Kidney (tissue), 22 donors: ENCODE results near the gene C2orf15. TPM values are rescaled to one million over a fixed set of nuclear protein-coding genes. Genes with fewer than 3 reads are reported as not detected.

Experiments
- DNase-seq, 5 donors: peaks; one replicate each; pipeline ENCODE4 v3.0.0-alpha.2; 2013 to 2020
- FAIRE-seq: peaks from 2 replicates; lab custom pipeline; 2012; peaks lifted over from hg19 to GRCh38; lab: Jason Lieb, UNC
- H3K27ac ChIP-seq, 2 donors: one replicate each; pipeline ENCODE4 v1.7.0; 2013; ENCODE audit warnings: low read depth in 2 of 2, low read length in 2 of 2, inconsistent platforms in 1 of 2
- H3K27me3 ChIP-seq: one replicate; pipeline ENCODE4 v1.7.1; 2013; ENCODE audit warnings: low read length, inconsistent platforms; ENCODE audit not compliant: control insufficient read depth, insufficient read depth
- H3K36me3 ChIP-seq, 3 donors: one replicate each; pipeline versions ENCODE4 v1.7.0 to v1.7.1; 2013; ENCODE audit warnings: low read length in 3 of 3, control low read depth in 1 of 3, inconsistent platforms in 1 of 3; ENCODE audit not compliant: insufficient read depth in 3 of 3, control insufficient read depth in 2 of 3
- H3K4me1 ChIP-seq, 3 donors: one replicate each; pipeline versions ENCODE4 v1.7.0 to v1.7.1; 2013; ENCODE audit warnings: low read length in 3 of 3, inconsistent platforms in 1 of 3, low read depth in 1 of 3; ENCODE audit not compliant: control insufficient read depth in 2 of 3, insufficient read depth in 2 of 3
- H3K4me3 ChIP-seq, 3 donors: one replicate each; pipeline versions ENCODE4 v1.7.0 to v1.8.1; 2013; ENCODE audit warnings: low read length in 3 of 3, control low read depth in 1 of 3, inconsistent platforms in 1 of 3
- H3K9ac ChIP-seq, 3 donors: one replicate each; pipeline versions ENCODE4 v1.7.0 to v1.7.1; 2013; ENCODE audit warnings: low read length in 3 of 3, control low read depth in 1 of 3, inconsistent platforms in 1 of 3
- H3K9me3 ChIP-seq, 3 donors: one replicate each; pipeline versions ENCODE4 v1.7.0 to v1.7.1; 2013; ENCODE audit warnings: low read length in 3 of 3, control low read depth in 1 of 3, inconsistent platforms in 1 of 3; ENCODE audit not compliant: control insufficient read depth in 2 of 3, insufficient read depth in 1 of 3
- CTCF ChIP-seq: IDR thresholded peaks from 3 replicates; pipeline ENCODE4 v1.5.1; 2012; ENCODE audit warnings: mild to moderate bottlenecking, moderate library complexity, borderline replicate concordance; ENCODE audit not compliant: insufficient read depth; ENCODE audit errors: extremely low read depth
- intact Hi-C: fragments of 100-400 bp; cut with DNase I; formaldehyde crosslinking; loops from one replicate; pipeline ENCODE4 v1.11.1; 2022
- long read RNA-seq, 10 donors: library from polyadenylated mRNA in 1 of 10; unstranded in 1 of 10; transcript quantifications; one replicate each; pipeline ENCODE4 v2.0.0 and lab custom pipeline, GENCODE V29; 2021 to 2026
- polyA plus RNA-seq: library from polyadenylated mRNA; stranded (reverse); fragments of 350-450 nt; fragmentation: Illumina TruSeq; extraction: RNeasy Lipid Tissue Mini Kit (QIAGEN cat#74804); gene quantifications from one replicate; pipeline ENCODE4 v1.2.3, GENCODE V29; 2014; ENCODE audit warnings: low read depth, low replicate concordance; ENCODE audit not compliant: insufficient read depth
- total RNA-seq: library from RNA; stranded (reverse); fragmentation: NEBNext Ultra II Directional; extraction: Animal tissue kit (Norgen Biotek cat#: 25700); gene quantifications from one replicate; pipeline ENCODE4 v1.2.1, GENCODE V29; 2021
- donor health status: control.
- donor health status: control.
- donor health status: control.
- donor health status: control.
- donor health status: control.
- donor health status: DM: yes; HTN: yes; CAD: no.
- donor health status: Normal renal cell carcinoma (clear cell type).

Gene C2orf15
- total RNA-seq (6.3 TPM), polyA plus RNA-seq (6.6 TPM)
- long read RNA-seq, donor 1, partial matches to known transcripts, result 0 of 2 reads
- long read RNA-seq, donor 1, other reads (novel, unspliced or antisense), result 0 of 2 reads
- long read RNA-seq, donor 2, partial matches to known transcripts, result 0 of 2 reads
- long read RNA-seq, donor 2, other reads (novel, unspliced or antisense), result 0 of 2 reads
- long read RNA-seq, donor 3, transcript C2orf15-201 (4 exons, 1,667 nt), result major isoform, 10 of 10 reads
- long read RNA-seq, donor 3, partial matches to known transcripts, result 0 of 10 reads
- long read RNA-seq, donor 3, other reads (novel, unspliced or antisense), result 0 of 10 reads
- long read RNA-seq, donor 4, partial matches to known transcripts, result 0 of 1 reads
- long read RNA-seq, donor 4, other reads (novel, unspliced or antisense), result 0 of 1 reads
- long read RNA-seq, donor 5, result 0 reads
- long read RNA-seq, donor 6, partial matches to known transcripts, result 0 of 4 reads
- long read RNA-seq, donor 6, other reads (novel, unspliced or antisense), result 0 of 4 reads
- long read RNA-seq, donor 7, transcript C2orf15-201 (4 exons, 1,667 nt), result major isoform, 6 of 10 reads
- long read RNA-seq, donor 7, partial matches to known transcripts, result 4 of 10 reads
- long read RNA-seq, donor 7, other reads (novel, unspliced or antisense), result 0 of 10 reads
- long read RNA-seq, donor 8, transcript C2orf15-201 (4 exons, 1,667 nt), result major isoform, 5 of 6 reads
- long read RNA-seq, donor 8, partial matches to known transcripts, result 0 of 6 reads
- long read RNA-seq, donor 8, other reads (novel, unspliced or antisense), result 0 of 6 reads
- long read RNA-seq, donor 9, result 0 reads
- long read RNA-seq, donor 10, partial matches to known transcripts, result 0 of 4 reads
- long read RNA-seq, donor 10, other reads (novel, unspliced or antisense), result 0 of 4 reads

GRCh38 chr2:99141110-99142108, at the start of gene C2orf15:
C2orf15 (plus strand) TSS chr2:99141707; CDS start chr2:99150559, 8,852 bp downstream.
- Histone ChIP-seq H3K27ac (peak within 1 kb of the TSS; percentile 92 to 95), H3K36me3 (no peaks in the 10 kb centered on the region), H3K4me3 (peak within 1 kb of the TSS; percentile 79 to 83 (median 82)), H3K9me3 (no peaks in the 10 kb centered on the region), H3K27me3 (no peaks in the 10 kb centered on the region), H3K4me1 (peaks cover 0 to 5% (median 0%) of the 10 kb centered on the region in 3 donors), H3K9ac (peak within 1 kb of the TSS; percentile 39 to 81 (median 72))
- DNase-seq, result peak; percentile 97 to 98 (median 98)
- intact Hi-C loops, result no loop called here
- no peak for FAIRE-seq
- no peak for TF ChIP-seq CTCF

DNA sequence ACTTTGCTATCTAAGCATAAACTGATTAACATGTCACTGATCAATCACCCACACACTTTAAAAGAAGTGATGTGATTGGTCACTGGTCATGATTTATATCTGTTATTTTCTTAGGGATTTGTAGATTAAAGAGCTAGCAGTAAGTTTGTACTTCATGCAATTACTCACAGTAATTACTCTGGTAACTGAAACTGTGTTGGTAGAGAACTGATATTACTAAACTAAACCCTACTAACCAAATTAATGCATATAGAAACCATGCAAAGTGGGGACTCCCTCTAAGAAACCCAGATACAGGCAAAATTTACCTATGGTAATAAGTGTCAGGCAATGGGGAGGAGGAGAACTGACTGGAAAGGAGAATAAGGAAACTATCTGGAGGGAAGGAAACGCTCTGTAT, 44.8 kb upstream of the C2orf15 start:
- H3K4me1 ChIP-seq, result no peaks in the 10 kb centered on the region
- intact Hi-C loops, result no loop called here
- no peaks in the 10 kb centered on the region for H3K27me3 ChIP-seq
- FAIRE-seq (no peak), DNase-seq (no peak)
- no peak overlapping the region for H3K27ac ChIP-seq
- no peak for TF ChIP-seq CTCF
- no peaks in the 10 kb centered on the region for H3K36me3 ChIP-seq
- no peak overlapping the region for H3K4me3 ChIP-seq
- H3K9ac ChIP-seq, result no peak overlapping the region
- H3K9me3 ChIP-seq, result peaks cover 0 to 1% (median 0%) of the 10 kb centered on the region in 3 donors

DNA sequence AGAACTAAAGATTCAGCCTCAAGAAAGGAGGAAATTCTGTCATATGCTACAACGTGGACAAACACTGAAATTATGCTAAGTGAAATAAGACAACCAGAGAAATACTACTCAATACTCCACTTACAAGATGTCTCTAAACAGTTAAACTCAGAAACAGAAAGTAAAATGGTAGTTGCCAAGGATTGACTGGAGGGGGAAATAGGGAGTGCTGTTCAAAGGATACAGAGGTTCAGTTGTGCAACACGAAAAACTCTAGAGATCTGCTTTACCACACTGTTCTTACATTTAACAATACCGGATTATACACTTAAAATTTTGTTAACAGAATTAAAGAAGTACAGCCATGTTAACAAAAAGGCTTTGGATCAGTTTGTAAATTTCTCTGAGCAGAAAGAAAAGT, 39.8 kb upstream of the C2orf15 start:
- H3K9ac ChIP-seq, result no peak overlapping the region
- FAIRE-seq (no peak), DNase-seq (peak in 2 of 5 donors; percentile 6 to 15)
- no peaks in the 10 kb centered on the region for H3K36me3 ChIP-seq
- intact Hi-C loops, result no loop called here
- H3K4me3 ChIP-seq, result no peak overlapping the region
- no peak for TF ChIP-seq CTCF
- H3K27ac ChIP-seq, result no peak overlapping the region
- H3K27me3 ChIP-seq, result no peaks in the 10 kb centered on the region
- no peaks in the 10 kb centered on the region for H3K4me1 ChIP-seq
- H3K9me3 ChIP-seq, result no peaks in the 10 kb centered on the region
